ENCODE results near the gene TTC14. TPM values are rescaled to one million over a fixed set of nuclear protein-coding genes. Genes with fewer than 3 reads are reported as not detected.

Gene TTC14
- total and polyA plus RNA-seq, 2 of the 13 experiments (the other 11 are each of a cell fraction or from before 2014, with no cell fraction given), result 28.1 to 35.9 TPM

DNA sequence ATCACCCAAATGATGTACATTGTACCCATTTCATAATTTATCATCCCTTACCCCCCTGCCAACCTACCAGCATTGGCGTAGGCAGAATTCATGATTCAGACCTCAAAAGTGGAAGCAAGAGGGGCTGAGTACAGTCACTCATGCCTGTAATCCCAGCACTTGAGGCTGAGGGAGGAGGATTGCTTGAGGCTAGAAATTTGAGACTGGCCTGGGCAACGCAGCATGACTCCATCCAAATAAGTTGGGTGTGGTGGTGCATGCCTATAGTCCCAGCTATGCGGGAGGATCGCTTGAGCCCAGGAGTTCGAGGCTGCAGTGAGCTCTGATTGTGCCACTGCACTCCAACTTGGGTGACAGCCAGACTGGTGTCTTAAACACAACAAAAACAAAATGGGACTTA lies 10.4 kb downstream of the TTC14 start (continued):
- TF ChIP-seq, protein P1, sequence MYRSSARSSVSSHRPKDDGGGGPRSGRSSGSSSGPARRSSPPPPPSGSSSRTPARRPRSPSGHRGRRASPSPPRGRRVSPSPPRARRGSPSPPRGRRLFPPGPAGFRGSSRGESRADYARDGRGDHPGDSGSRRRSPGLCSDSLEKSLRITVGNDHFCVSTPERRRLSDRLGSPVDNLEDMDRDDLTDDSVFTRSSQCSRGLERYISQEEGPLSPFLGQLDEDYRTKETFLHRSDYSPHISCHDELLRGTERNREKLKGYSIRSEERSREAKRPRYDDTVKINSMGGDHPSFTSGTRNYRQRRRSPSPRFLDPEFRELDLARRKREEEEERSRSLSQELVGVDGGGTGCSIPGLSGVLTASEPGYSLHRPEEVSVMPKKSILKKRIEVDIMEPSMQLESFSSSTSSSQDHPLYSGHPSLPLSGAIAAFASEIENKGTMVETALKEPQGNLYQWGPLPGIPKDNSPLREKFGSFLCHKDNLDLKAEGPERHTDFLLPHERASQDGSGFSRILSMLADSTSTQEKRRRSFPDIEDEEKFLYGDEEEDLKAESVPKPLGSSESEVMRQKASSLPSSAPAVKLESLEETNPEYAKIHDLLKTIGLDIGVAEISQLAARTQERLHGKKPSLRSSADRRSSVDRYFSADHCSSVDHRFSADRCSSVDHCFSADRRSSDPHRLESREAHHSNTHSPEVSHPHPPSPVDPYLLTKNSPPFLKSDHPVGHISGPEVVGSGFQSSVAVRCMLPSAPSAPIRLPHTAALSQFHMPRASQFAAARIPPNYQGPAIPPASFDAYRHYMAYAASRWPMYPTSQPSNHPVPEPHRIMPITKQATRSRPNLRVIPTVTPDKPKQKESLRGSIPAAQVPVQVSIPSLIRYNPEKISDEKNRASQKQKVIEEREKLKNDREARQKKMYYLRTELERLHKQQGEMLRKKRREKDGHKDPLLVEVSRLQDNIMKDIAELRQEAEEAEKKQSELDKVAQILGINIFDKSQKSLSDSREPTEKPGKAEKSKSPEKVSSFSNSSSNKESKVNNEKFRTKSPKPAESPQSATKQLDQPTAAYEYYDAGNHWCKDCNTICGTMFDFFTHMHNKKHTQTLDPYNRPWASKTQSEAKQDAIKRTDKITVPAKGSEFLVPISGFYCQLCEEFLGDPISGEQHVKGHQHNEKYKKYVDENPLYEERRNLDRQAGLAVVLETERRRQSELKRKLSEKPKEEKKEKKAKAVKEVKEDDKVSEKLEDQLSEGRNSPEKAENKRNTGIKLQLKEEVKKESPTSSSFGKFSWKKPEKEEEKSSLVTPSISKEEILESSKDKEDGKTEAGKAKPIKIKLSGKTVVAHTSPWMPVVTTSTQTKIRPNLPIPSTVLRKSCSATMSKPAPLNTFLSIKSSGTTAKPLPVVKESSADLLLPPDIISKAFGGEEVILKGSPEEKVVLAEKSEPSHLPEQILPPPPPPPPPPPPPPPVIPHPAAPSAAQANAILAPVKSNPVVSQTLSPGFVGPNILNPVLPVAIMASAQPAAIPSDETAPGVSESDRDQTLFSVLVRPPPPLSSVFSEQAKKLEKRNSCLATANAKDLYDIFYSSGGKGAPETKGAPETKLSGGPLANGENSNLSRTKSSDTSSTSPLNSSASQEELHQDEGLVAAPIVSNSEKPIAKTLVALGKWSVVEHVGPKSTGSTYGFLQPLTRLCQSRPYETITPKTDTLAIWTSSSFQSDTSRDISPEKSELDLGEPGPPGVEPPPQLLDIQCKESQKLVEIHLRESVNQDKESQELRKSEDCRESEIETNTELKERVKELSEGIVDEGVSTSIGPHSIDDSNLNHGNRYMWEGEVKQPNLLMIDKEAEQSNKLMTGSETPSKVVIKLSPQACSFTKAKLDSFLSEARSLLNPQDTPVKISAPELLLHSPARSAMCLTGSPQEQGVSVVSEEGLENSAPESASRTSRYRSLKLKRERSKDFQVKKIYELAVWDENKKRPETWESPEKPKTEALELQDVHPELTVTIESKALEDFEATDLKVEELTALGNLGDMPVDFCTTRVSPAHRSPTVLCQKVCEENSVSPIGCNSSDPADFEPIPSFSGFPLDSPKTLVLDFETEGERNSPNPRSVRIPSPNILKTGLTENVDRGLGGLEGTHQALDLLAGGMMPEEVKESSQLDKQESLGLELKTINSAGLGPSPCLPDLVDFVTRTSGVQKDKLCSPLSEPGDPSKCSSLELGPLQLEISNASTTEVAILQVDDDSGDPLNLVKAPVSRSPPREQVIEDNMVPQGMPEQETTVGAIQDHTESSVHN (CRISPR knock-in tag; IDR thresholded peaks at IDR 0.05), result no peak
- no peak for TF ChIP-seq NFRKB (IDR thresholded peaks at IDR 0.05)

DNA sequence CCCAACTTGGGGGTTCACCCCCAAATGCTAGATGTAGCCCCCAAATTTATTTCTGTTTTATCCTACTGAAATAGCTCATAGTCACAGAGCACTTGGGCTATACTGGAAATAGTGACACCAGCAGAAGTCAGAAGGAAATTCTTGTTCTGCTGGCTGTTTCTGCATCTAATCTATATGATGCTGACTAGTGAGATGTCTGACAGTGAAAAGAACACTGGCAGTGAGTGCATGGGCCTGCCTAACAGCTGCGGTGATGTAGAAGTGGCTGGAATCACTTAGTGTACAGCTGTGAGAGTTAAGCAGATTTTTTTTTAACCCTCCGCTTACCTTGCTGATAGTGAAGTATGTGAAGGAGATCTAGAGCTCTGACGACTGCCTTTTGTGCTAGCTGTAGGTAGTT lies 14.0 kb downstream of the TTC14 start:
- FAIRE-seq, result no peak
- POLR2A ChIA-PET, result interaction anchor here (2.3 kb wide), 1 partner anchor 14 kb away, joined by 6 read pairs; the partner anchor contains the start of gene TTC14
- Histone ChIP-seq H3K27ac (ENCODE audit: extremely low read length, insufficient read depth, low read length) (no peak overlapping the region), H3K27me3 (ENCODE audit: control insufficient read depth in 1 of 2, insufficient read depth in 2 of 2, low read length in 2 of 2) (no peaks in the 10 kb centered on the region), H4K20me1 (ENCODE audit: insufficient read depth, low read length) (no peaks in the 10 kb centered on the region), H3K4me2 (ENCODE audit: low read depth, low read length) (no peak overlapping the region), H3K4me1 (ENCODE audit: insufficient read depth, low read length) (no peaks in the 10 kb centered on the region), H3K36me3 (replicated peaks in 1 of 2; ENCODE audit: control insufficient read depth in 1 of 2, insufficient read depth in 2 of 2, low read length in 2 of 2) (peaks cover 0 to 20% of the 10 kb centered on the region in 2 experiments; a peak in 3 of 5 replicates), H3K9ac (ENCODE audit: insufficient read depth, low read depth, low read length) (no peak overlapping the region), H2AFZ (ENCODE audit: low read length) (no peak overlapping the region), H3K9me3 (ENCODE audit: low read length) (no peaks in the 10 kb centered on the region), H3K4me3 (replicated peaks in 1 of 3; ENCODE audit: insufficient read depth in 1 of 3, low read depth in 2 of 3, low read length in 3 of 3) (no peak overlapping the region), H3K79me2 (ENCODE audit: insufficient read depth, low read length) (no peaks in the 10 kb centered on the region)
- intact Hi-C loops (cut with micrococcal nuclease; ENCODE audit: unreplicated experiment) (no loop called here), in situ Hi-C loops (cut with HindIII; ENCODE audit: extremely low pct_ligation_motif_present, low pct_unique_long_range_greater_than_20kb) (loop anchor here (25.0 kb wide), 1 partner anchor 371 kb away; the partner anchor contains the start of gene DNAJC19)
- 0 out of 2 replicates have a peak, but pooled peaks have one; percentile 14 for TF ChIP-seq ZNF652 (CRISPR knock-in tag; IDR thresholded peaks at IDR 0.05; ENCODE audit: borderline replicate concordance, low read depth)
- 0 out of 2 replicates have a peak, but pooled peaks have one; percentile 34 for TF ChIP-seq POLR2G (IDR thresholded peaks at IDR 0.05; ENCODE audit: low read depth, low read length)
- TF ChIP-seq, protein P2, sequence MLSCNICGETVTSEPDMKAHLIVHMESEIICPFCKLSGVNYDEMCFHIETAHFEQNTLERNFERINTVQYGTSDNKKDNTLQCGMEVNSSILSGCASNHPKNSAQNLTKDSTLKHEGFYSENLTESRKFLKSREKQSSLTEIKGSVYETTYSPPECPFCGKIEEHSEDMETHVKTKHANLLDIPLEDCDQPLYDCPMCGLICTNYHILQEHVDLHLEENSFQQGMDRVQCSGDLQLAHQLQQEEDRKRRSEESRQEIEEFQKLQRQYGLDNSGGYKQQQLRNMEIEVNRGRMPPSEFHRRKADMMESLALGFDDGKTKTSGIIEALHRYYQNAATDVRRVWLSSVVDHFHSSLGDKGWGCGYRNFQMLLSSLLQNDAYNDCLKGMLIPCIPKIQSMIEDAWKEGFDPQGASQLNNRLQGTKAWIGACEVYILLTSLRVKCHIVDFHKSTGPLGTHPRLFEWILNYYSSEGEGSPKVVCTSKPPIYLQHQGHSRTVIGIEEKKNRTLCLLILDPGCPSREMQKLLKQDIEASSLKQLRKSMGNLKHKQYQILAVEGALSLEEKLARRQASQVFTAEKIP (CRISPR knock-in tag; IDR thresholded peaks at IDR 0.05; ENCODE audit: borderline replicate concordance), result no peak
- TF ChIP-seq ZNF468 (CRISPR knock-in tag; IDR thresholded peaks at IDR 0.05), result no peak
- TF ChIP-seq SATB2 (CRISPR knock-in tag; IDR thresholded peaks at IDR 0.05), result no peak
- TF ChIP-seq ZBTB1 (CRISPR knock-in tag; IDR thresholded peaks at IDR 0.05; ENCODE audit: borderline replicate concordance), result no peak
- no peak for TF ChIP-seq RELA (CRISPR knock-in tag; IDR thresholded peaks at IDR 0.05)
- no peak for ATAC-seq
- WGBS (ENCODE audit: low lambda C conversion rate), result 98% methylated on average over 3 of the region's 3 CpGs
- no TSS peak for BruUV-seq (replicated peaks)
- no peak for DNase-seq (ENCODE audit: low spot score)
- CTCF ChIA-PET (ENCODE audit: low intra/inter-chr PET ratio, low total read pairs), result no interaction called here

Measured in HepG2 (cell line).